Fibroblast of skin of right biceps (primary cell): Measurements from ENCODE around the gene LSMEM2.
A peak's percentile ranks its signal among the peaks of the same experiment; 100 is the strongest.
"Not testable (repeated sequence)": the region's sequence is repeated elsewhere in the genome, so short reads cannot be mapped to it uniquely, and the experiment has no call there.

Experiments used
- DNase-seq: peaks from one replicate; pipeline ENCODE4 v3.0.0-alpha.2; 2013

Gene LSMEM2

DNA sequence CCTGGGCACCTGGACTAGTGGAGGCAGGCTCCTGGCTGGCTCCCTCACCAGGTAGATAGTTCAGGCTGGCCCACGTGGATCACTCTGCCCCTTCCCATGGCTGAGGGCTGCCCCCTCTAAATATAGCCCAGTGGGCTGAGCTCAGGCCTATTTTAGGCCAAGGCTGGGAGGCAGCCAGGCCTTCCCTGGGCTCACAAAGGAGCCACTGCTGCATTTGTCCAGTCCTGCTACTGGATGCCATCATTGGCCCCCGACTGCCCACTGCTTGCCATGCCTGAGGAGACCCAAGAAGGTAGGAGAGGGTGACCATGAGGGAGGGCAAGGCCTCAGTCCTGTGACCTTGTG lies at the start of gene LSMEM2:
Gene LSMEM2 (plus strand): TSS at position 208 of the 345 bp plus-strand sequence. CDS start 27 bp downstream, at position 235.
- DNase-seq = no peak

DNA sequence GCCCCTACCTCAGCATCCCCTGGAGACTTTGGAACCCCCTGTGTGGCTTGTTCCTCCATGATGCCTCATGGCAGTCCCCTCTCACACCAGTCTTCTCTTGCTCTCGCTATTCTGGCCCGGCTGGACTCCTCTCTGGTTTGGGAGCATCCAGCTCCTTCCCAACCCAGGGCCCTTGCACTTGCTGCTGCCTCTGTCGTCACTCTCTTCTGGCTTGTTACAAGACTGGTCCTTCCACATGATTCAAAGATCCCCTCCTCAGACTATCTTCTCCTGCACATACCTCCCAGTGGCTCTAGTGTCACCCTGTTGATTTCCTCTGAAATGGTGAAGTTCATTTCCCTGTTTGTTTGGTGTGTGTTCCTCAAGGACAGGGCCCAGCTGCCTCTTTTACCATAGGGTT lies 49.4 kb upstream of the LSMEM2 start:
- DNase-seq = no peak

DNA sequence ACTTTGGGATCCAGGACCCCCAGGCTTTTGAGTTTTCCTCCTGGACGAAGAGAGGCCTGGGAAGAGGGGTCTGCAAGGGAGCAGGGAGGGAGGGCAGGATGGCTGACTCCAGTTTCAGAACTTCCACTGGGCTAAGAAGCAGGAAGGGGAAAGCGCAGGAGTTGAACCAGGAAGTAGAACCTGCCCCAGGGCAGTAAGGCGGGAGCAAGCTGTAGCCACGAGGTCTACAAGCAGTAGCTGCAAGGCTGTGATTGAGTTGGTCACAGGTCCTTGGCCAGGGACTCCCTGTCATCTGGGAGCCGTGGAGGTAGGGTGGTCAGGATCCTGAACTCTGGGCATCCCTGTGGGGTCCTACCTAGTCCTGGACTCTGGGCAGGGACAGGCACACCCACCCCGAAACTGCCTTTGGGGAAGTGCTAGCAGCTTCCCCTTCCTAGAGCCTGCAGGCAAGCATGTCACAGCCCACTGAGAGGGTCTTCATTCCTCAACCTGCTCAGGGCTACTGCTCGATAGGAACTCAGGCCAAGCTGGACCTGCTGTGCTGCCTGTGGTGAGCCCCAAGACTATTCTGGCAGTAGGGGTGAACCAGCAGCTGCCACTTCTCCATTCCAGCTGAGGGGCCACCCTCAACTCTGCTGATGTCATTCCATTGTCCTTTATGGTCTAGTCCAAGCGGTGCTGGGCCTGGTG lies 48.6 kb upstream of the LSMEM2 start:
- no peak for DNase-seq

DNA sequence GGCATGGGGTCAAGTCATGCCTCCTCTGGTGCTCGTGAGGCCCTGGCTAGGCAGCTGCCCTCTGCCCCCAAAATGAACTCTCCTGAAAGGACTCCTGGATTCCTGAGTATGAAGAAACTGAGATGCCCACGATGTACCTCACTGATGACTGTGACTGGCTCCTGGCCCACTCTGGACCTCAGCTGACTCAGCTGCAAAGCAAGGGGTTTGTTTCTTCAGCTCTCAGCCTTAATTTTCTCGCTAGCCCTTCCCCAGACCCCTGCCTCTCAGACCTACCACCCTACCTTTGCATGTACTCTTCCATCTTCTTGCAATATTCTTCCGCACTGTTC lies 48.1 kb upstream of the LSMEM2 start:
- DNase-seq = peak; percentile 23

DNA sequence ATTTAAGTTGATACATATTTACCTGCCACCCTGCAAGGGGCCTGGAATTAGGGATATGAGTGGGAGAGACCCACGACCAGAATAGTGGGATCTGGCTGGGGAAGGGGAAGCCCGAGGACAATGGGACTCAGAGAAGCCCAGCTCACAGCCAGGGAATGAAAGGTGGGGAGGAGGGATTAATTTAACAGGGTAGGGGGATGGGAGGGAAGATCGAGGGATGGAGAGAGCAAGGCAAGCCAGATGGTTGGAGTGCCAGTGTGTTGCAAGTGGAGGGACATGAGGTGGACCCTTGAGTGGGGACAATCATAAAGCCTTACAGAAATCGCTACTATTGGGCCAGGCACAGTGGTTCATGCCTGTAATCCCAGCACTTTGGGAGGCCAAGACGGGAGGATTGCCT lies 47.3 kb upstream of the LSMEM2 start:
- DNase-seq = no peak

DNA sequence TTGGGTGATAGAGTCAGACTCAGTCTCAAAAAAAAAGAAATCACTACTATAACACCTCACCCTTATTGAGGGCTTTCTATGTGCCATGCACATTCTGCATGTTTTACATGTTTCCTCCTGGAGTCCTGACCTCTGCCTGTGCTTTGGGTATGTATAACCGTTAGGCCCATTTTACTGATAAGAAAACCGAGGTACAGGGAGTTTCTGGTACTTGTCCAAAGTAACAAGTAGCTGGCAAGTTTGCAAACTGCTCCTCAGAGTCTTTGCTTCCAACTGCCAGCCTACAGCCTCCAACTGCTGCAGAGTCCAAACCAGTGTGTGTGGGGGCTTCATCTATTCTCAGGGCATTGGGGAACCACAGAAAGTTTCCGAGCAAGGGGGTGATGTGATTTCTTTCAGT lies 46.6 kb upstream of the LSMEM2 start:
- no peak for DNase-seq

DNA sequence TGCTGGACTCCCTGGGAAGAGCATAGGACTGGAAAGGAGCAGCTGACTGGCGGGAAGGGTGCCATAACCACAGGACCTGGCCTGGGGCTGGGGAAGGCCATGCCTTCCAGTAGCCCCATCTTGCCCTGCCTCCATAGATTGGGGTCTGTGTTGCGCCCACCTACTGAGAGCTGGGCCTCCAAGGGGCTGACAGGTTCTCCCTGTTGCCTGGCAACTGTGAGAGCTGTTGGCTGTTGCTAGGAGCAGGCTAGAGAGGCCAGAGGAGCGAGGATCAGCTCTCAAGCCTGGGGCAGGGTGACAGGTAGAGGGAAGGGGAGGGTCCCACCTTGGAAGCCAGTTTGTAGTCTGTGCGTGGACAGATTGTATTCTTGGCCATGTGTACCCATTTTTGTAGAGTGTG lies 45.7 kb upstream of the LSMEM2 start:
- no peak for DNase-seq

DNA sequence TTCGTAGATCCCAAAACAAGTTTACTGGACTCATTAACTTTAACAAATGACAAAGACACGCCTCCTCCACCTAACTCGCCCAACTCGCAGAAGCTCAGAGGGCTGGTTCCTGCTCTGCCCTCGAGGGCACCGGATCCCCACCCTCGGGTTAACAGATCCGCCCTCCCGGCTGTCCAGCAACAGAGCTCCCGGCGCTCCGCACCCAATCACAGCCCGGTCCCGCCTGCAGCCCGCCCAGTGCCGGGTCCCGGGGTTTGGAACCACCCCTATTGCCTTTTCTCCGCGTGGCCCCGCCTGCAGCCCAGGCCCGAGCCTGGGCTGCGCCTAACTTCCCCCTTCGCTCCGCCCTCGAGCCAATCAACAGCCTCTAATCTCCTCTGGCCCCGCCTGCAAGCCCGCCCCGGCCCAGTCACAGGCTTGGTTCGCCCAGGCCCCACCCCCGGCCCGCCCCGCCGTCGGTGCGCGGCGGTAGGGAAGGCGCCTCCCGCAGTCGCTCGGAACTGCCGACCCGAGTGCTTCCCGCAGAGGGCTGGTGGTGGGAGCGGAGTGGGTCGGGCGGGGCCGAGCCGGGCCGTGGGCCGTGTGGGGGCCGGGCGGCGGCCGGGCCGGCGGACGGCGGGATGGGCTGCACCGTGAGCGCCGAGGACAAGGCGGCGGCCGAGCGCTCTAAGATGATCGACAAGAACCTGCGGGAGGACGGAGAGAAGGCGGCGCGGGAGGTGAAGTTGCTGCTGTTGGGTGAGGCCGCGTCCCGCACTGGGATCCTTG lies 43.0 kb upstream of the LSMEM2 start, which contains the start of gene GNAI2:
Gene GNAI2 (plus strand): TSS at position 489 of the 768 bp plus-strand sequence. CDS start 132 bp downstream, at position 621.
- DNase-seq = peak; percentile 99

DNA sequence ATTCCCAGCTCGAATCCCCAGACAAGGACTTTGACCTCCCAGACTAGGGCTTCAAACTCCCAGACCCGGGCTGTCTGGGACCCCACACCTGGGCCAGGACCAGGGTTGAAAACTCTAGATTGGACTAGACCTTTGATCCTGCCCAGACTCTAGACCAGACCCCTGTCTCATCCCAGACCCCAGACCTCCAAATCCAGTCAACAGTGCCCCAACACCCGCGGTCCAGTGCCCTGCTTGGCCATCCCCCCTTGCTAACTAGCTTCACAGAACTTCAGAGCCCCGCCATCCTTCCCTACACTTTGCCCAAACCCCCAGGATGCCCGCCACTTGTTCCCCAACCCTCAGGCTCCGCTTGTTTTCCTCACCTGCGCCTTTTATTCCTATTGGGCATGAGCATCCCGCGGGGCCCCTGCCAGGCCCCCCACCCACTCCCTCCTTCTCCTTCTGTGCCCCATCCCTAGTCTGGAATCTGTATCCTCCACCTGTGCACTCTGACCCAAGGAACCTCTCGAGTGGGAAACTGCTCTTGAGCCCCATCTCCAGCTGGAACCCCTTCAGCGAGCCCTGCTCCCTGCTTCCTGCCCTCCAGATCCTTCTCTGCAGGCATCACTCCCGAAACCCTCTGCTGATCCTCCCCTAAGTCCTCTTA lies 42.3 kb upstream of the LSMEM2 start:
- no peak for DNase-seq

DNA sequence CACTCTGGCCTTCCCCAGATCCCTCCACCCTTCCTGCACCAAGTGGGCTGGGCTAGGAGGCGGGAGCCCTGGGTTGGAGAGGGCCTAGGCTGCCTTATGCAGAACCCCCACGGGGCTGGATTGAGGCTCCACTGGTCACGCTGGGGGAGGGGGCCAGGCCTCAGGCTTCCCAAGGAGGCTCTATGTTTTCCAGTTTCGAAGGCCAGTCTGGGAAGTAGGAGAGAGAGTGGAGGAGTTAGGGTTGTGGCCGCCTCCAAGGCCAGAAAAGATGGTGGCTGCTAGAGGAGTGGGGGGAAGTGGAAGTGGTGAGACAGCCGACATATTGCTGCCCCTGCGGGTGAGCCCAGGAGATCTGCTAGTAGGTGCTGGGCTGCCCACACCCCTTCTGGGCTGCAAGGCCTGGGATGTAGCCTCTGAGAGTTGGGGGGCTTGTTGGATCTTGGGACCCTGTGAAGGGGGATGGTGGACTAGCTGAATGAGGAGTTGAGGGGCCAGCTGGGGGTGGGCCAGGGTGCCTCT lies 41.7 kb upstream of the LSMEM2 start:
- DNase-seq = peak; percentile 33

DNA sequence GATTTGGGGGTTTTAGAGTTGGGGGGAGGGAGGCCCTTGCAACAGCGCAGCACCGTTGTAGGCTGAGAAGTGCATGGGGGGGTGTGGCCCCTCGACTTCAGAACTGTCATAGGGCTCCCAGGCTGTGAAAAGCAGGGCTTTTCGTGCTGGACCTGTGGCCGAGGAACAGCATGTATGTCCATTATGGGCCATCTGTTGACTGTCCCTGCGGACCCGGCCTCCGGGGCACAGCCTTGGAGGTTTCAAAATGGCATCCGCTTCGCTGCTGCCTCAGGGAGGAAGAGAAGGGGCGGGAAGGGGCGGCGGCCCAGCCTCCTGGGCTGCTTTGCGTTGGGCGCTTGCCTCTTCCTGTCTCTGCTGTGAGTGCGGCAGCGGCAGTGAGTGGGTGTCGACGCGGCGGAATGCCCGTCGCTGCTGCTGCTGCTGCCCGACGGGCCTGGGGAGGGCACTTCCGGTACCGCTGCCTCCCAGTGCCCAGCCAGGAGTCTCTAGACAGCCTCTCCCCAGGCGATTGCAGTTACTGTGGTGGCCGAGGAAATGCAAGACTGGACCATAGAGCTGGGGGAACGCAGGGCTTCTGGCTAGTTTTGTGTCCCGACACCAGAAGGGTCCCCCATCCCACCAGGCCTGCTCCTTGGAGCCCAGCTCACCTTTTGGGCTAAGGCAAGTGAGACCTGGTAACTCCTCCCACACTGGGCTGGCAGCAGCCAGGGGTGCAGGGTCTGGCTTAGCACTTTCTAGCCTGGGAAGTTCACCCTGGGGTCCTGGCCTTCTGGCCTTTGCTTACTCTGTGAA lies 40.9 kb upstream of the LSMEM2 start:
- peak; percentile 86 for DNase-seq

DNA sequence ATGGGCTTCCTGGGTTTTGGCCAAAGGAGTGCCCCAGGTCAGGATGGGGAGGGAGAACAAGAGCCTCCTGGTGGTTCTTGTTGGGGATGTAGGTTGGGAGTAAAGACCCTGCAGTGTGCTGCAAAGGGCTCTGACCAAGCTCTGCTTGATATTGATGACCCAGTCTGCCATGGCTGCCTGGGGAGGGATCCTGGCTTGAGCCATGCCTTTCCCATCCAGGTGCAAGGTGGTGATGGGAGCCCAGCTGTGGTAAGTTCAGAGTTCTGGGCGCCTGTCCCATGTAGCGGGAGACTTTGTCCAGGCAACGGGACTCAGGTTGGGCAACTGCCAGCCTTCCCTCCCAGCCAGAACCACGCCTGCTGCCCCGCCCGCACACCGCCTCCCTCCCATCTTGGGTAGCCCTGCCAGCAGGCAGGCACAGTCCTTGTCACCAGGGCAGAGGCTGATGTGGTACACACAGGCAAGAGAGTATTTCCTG lies 40.3 kb upstream of the LSMEM2 start:
- no peak for DNase-seq

DNA sequence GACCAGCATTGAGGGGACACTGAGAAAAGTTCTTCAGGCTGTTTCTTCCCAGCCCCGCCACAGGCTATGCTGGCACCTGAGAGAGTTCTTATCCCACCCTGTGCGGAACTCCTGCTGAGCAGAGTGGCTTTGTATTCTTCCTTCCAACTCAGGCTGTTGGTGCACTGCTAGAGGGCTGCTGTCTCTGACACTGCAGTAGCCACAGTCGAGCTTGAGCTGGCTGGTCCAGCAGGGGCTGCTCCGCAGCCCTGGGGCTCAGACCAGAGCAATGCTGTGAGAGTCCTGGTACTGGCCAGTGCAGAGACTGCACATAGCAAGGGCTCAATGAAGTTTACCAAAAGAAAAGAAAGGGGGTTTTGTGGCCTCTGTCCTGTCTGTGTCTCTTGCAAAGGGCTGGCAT lies 39.2 kb upstream of the LSMEM2 start:
- DNase-seq = no peak

DNA sequence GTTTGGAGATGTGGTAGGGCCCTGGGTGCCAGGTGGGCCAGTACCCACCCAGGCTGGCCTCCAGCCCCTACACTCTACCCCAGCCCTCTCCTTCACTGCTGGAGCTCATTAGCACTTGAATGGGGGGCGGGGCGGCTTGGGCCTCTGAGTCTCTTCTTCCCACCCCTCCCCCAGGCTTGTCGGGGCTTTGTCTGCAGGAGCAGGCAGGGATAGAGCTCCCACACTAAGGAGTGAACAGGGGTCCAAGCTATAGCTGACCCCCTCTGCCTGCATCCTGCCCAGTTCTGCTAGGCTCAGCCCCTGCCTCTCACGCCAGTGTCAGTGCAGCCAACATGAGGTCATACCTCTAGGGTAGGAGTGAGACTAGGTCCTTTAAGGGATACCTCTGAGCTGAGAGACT lies 37.7 kb upstream of the LSMEM2 start:
- DNase-seq = no peak

DNA sequence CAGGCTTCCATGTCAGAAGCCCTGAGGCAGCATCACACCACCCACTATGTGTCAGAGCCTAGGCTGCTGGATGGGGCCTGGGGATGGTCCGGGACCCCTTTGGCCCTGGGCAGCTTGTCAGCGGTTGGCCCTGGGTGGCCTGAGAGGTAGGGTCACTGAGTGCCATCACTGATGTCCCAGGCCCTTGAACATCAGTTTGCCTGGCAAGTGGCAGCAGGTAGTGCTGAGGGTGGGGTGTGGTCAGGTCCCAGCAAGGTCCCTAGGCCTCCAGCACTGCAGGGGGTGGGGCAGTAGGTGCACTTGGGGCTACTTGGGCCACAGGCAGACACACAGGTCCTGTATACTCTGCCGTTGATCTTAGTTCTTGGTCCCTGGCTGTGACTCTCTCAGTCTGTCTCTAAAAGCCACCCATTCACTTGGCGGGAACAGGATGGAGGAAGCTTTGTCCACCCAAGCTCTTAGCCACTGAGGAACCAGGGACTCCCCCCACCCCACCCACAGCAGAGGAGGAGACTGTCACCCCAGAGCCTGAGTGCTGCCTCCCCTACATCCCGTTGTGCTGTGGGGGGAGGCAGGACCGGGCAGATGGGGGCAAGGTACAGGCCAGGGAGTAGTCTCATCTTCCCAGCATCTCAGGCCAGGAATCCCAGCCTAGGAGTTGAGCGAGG lies 37.0 kb upstream of the LSMEM2 start:
- DNase-seq = no peak

DNA sequence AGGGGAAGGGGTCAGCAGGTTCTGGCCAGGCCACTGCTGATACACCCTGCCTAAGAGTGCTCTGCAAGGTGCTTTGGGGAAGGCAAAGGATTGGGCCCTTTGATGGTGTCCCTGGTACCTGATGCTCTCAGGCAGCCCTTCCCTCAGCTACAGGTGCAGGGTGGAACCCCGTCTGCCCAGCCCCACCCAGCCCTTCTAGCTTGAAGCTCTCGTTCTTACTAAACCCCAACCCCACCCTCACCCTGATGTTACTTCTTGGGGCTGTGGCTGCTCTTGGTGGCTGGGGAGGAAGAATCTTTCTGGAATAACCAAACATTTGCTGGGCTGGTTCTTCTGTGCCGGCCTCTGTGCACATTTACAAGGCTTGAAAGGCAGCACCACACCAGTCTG lies 36.5 kb upstream of the LSMEM2 start:
- no peak for DNase-seq

DNA sequence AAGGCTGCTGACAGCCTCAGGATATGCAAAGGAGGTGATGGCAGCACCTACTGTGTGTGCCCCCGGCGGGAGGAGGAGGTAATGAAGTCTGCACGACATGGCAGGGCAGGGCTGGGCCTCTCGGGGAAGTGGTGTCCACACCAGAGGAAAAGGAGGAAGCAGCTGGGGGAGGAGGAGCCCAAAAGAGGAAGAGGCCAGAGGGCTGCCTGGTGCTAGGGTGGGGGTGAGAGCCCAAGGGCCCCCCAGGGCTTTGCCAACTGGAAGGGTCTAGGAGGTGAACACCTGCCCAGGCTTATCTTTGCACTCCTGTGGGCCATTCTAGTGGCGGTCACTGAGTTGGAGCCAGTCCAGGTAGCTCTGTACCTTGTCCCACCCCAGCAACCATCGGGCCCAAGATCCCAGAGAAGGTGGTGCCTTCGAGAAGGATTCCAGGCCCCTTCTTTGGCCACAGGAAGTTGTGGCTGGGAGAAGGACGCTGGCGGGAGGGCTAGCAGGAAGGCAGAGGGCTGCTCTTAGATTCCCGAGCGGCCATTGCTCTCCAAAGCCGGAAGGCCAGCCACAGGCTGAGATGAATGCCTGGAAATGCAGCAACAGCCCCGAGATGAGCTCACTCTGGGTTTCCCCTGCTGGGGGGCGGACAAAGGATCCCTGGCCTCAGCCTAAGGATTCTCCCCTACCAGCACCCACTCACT lies 35.9 kb upstream of the LSMEM2 start:
- no peak for DNase-seq

DNA sequence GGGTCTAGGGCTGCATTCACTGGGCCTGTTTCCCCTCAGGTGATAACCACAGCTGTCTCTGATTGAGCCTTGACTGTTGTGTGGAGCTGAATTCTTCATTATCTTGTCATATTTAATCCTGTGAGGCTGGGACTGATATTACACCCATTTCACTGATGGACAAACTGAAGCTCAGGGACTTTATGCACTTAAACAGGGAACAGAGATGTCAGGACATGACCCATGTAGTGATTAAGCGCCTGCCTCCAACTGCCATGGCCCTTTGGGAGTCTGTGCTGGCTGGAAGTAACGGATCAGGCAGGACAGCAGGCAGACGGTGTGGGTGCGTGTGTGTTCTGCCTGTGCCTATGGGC lies 35.4 kb upstream of the LSMEM2 start:
- DNase-seq = no peak

DNA sequence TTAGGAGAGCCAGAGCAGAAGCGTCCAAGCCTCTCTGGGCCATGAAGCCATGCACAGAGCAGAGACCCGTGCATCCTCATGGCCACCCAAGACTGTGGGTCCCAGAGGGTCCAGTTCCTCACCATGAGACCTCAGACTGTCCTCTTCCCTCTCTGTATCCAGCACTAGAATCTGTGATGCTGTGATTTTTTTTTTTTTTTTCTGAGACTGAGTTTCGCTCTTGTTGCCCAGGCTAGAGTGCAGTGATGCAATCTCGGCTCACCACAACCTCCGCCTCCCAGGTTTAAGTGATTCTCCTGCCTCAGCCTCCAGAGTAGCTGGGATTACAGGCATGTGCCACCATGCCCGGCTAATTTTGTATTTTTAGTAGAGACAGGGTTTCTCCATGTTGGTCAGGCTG lies 34.1 kb upstream of the LSMEM2 start:
- DNase-seq = not testable (repeated sequence)

DNA sequence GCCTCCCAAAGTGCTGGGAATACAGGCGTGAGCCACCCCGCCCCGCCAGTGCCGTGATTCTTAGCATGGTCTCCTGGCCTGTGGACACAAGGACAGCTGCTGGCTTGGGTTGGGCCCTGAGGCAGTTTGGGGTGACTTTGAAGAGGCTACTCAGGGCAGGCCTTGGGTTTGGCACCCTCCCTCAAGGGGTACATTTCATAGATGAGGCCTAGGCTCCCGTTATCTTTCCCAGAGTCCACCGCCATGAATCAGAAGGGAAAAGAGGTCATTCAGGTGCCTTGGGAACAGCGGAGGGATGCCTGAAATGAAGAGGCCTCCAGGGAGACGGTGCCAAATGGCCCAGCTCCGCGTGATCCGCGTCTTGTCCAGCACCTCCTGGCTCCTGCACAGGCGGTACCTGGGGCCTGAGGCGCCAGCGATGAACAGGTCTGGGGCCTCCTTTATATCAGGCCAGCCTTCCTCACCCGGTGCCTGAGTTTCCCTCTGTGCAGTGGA lies 33.6 kb upstream of the LSMEM2 start:
- DNase-seq = no peak

DNA sequence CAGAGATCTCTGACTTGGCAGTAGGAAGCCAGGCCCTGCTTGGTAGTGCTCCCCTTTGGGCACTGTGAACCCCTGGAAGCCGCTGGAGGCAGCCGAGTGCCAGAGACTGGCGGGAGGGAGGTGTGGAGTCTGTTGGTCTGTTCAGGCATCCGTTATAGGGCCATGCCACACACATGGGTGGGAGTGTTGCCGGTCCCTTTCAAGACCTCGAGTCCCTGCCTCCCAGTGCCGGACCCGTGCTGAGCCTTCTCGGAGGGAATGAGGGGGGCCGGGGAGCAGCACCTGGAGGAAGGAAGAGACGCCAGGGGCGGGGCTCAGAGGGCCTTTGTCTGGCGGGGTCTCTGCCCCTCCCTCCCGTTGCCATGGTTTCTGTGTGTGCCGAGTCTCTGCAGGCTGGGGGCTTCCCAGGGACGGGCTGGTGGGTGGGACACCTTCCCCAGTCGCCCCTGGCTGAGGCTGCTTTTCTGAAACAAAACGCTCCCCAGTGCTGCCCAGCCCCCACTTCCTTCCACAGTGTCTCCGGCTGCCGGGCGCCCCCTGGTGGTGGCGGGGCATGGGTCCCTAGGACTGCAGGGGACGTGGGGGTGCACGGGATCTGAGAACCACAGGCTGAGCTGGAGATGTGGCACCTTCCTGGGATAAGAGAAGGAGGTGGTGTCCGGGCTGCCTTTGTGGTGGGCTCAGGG lies 32.9 kb upstream of the LSMEM2 start:
- peak; percentile 90 for DNase-seq
